HG02973 (cell line): ENCODE measurements around the gene KLF4.

ENCODE experiments used
- ATAC-seq: cut with Tn5 transposase; IDR thresholded peaks from one replicate; pipeline ENCODE4 v1.9.1; 2021; ENCODE audit warnings: moderate library complexity; ENCODE audit not compliant: unreplicated experiment

Gene KLF4

GRCh38 chr9:107455425-107456135, 34.0 kb downstream of the KLF4 start:
- ATAC-seq, result no peak

- no peak for ATAC-seq
These were observed 36.1 kb downstream of the KLF4 start for GRCh38 chr9:107453479-107453878.

GRCh38 chr9:107447834-107448233, 41.7 kb downstream of the KLF4 start:
- ATAC-seq, result no peak

- ATAC-seq, result no peak
These were observed 42.5 kb downstream of the KLF4 start for GRCh38 chr9:107447081-107447480.

GRCh38 chr9:107446491-107446890, 43.1 kb downstream of the KLF4 start:
- no peak for ATAC-seq

- ATAC-seq, result no peak
These were observed 45.8 kb downstream of the KLF4 start for GRCh38 chr9:107443786-107444185.

- no peak for ATAC-seq
These were observed 49.5 kb downstream of the KLF4 start for GRCh38 chr9:107439991-107440456.

GRCh38 chr9:107438211-107439031, 51.1 kb downstream of the KLF4 start:
- no peak for ATAC-seq

GRCh38 chr9:107437716-107438115, 51.9 kb downstream of the KLF4 start:
- ATAC-seq, result no peak

- no peak for ATAC-seq
These were observed 54.2 kb downstream of the KLF4 start for GRCh38 chr9:107435415-107435814.
